Measurements from ENCODE around the gene GPBAR1.
"Not testable (repeated sequence)": the region's sequence is repeated elsewhere in the genome, so short reads cannot be mapped to it uniquely, and the experiment has no call there.

Gene GPBAR1

DNA sequence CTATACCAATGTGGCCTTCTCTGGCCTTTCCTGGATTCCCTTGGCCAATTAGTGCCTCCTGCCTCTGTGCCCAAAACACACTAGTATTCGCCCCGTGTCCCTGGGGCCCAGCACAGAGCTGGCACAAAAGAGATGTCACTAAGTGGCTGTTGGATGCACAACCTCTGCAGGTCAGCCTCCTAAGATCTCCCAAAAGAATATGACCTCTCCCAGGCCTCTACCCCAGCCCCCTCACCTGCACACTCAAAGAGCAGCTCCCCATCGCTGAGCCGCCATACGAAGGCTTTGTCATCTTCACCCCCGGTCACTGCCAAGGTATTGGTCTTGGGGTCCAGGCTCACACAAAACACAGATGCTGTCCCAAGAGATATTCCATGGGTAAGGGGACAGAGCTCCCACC, 6.4 kb downstream of the GPBAR1 start:
- no peak for DNase-seq (ENCODE audit: low read depth)

GRCh38 chr2:218269900-218270720, 9.3 kb downstream of the GPBAR1 start, which contains the start of the genes AAMP and PNKD:
Gene AAMP, minus strand, starts transcription at chr2:218270137. Its CDS starts 51 bp downstream, at chr2:218270086.
Gene PNKD, plus strand, starts transcription at chr2:218270519. Its CDS starts 17 bp downstream, at chr2:218270536.
- DNase-seq (ENCODE audit: low read depth) = peak; percentile 99

DNA sequence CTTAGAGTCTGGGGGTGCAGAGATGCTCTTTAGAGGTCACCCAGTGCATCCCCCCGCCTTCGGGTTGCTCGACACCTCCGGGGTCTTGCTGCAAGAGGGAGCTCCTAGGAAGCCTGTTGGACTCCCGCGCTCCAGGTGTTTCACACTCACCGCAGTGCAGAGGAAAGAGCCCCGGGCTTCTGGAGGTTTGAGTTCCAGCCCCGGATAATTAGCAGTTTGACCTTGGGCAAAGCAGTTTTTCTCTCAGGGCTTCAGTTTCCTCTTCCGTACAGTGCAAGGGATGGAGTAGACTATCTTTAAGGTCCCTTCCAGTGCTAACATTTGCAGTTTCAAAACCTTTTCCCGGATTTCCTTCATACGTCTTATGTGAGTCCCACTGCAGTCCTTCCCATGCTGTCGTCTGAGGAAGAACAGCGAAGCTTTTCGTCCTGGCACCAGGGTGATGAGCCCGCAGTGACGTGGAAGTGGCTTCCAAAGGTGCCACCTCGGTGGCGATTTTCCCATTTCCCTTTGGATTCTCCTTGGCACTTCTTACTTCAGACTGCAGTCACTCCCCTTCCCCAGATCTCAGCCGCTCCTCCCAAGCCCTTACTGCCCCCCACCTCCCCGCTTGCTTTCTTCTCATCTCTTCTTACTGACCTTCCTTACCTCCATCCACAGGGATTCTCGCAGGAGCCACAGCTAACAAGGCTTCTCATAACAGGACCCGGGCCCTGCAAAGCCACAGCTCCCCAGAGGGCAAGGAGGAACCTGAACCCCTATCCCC, 10.1 kb downstream of the GPBAR1 start:
- no peak for DNase-seq (ENCODE audit: low read depth)

DNA sequence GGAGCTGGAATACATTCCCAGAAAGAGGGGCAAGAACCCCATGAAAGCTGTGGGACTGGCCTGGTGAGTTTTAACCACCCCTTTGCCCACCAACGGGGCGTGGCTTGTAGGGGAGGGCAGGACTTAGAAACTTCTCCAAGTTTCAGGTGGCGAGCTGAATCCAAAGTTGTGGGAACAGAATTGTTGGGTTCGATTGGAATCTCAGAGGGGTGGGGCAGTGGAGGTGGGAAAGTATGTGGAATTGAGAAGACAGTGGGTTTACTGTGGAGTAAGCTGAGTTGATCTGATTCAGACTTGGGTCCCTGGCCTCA, 10.6 kb downstream of the GPBAR1 start:
- no peak for DNase-seq (ENCODE audit: low read depth)

DNA sequence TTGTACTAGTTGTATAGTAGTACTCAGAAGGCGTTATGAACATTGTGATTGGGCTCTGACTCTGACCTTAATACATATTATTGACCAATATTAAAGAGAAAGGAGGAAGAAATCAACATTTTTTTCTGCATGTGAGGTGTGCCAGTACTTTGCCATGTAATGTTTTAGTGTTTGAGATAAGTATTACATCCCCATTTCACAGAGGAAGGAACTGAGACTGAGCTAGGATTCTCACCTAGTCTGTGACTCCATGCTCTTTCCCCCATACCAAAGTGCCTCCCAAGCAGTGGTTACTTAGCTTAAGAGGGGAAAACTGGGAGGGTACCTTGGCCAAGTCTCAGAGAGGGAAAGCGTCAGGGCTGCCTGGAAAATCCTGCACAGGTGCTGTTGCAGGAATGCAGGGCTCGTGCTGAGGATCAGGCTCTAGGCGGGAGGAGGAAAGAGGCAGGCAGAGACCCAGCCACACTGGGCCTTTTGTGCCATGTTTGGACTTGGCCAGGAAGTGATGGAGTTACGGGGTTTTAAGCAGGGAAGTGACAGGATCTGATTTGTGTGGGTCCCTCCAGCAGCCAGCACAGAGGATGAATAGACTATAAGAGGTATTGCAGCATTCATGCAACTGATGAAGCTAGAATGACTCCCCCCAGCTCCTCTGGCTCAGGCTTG, 11.2 kb downstream of the GPBAR1 start:
- no peak for DNase-seq (ENCODE audit: low read depth)

- peak; percentile 84 for DNase-seq (ENCODE audit: low read depth)
Observed at GRCh38 chr2:218272531-218273212, 11.9 kb downstream of the GPBAR1 start.

DNA sequence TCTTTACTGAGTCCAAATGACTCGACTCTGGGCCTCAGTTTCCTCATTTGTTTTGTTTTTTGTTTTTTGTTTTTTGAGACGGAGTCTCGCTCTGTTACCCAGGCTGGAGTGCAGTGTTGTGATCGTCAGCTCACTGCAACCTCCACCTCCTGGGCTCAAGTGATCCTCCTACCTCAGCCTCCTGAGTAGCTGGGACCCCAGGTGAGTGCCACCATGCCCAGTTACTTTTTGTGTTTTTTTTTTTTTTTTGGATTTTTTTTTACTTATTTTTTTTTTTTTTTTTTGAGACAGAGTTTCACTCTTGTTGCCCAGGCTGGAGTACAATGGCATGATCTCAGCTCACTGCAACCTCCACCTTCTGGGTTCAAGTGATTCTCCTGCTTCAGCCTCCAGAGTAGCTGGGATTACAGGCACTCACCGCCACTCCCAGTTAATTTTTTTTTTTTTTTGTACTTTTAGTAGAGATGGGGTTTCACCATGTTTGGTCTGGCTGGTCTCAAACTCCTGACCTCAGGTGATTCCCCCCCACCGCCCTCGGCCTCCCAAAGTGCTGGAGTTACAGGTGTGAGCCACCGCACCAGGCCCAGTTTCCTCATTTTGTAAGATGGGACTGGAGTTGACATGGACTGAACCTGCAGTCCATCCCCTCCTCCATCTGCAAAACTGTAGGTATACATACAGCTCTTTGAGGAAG, 12.5 kb downstream of the GPBAR1 start:
- DNase-seq (ENCODE audit: low read depth) = not testable (repeated sequence)

DNA sequence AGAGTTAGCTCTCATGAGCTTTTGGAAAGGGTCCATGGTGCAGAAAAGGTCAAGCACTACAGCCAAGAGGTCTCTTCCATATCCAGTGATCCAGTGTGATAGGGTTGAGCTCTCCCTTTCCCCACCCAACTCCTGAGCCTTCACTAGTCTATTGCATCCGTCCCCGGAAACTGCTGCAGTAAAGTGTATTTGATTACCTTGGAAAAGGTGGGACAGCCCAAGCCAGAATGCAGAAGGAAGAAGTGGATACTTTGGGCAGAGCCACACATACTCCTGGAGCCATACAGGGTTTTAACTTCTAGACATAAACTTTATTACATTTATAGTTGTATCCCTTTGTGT, 13.1 kb downstream of the GPBAR1 start:
- no peak for DNase-seq (ENCODE audit: low read depth)

DNA sequence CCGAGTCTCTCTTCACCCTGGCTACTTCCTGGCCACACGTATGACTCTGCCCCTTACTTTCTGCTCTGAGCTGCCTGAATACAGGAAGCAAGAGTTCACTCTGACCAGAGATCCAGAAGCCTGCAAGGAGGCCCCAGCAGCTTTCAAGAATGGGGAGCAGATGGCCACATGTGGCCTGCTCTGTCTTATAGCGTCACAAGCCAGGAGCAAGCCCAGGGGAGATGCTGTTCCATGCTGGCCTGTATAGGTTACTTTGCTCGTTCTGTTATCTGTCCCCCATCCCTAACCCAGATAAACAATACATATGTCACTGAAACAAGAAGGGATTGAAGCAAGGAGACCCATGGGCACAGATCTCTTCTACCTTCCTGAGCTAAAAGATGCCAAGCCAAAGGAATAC, 13.8 kb downstream of the GPBAR1 start:
- no peak for DNase-seq (ENCODE audit: low read depth)

GRCh38 chr2:218275371-218276072, 14.7 kb downstream of the GPBAR1 start:
- DNase-seq (ENCODE audit: low read depth) = no peak

DNA sequence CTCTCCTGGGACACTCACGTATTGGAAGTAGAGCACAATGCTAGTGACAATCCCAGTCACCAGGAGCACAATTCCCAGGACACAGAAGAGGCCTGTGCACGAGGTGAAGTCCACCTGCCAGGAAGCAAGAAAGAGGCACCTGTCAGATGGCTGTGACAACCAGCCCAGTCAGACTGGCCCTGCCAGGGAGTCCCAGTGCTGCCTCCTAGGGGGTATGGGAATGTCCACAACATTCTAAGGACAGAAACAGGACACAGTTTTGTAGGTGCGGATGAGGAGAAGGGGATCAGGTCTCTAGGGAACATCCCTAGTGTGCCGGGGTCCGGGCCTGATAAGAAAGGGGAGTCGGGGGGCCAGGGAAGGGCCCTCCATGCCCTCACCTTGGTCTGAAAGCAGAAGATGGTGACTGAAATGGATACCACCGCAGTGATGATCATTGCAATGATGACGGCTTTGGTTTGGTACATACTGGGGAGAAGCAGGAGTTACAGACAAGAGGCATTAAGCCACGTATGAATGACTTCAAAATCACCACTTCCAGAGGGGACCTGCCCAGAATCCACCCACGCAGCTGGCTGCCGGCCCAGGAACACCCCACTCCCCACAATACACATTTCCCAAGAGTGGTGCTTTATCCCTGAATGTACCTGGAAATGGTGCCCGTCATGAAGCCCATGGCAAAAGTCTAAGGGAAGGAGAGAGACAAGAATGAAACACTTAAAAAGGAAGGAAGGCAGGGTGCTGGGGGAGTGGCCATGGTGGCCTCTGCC, 16.4 kb downstream of the GPBAR1 start:
- DNase-seq (ENCODE audit: low read depth) = no peak

- no peak for DNase-seq (ENCODE audit: low read depth)
Observed at GRCh38 chr2:218277921-218278320, 17.1 kb downstream of the GPBAR1 start.

GRCh38 chr2:218278531-218279360, 17.9 kb downstream of the GPBAR1 start:
- no peak for DNase-seq (ENCODE audit: low read depth)

DNA sequence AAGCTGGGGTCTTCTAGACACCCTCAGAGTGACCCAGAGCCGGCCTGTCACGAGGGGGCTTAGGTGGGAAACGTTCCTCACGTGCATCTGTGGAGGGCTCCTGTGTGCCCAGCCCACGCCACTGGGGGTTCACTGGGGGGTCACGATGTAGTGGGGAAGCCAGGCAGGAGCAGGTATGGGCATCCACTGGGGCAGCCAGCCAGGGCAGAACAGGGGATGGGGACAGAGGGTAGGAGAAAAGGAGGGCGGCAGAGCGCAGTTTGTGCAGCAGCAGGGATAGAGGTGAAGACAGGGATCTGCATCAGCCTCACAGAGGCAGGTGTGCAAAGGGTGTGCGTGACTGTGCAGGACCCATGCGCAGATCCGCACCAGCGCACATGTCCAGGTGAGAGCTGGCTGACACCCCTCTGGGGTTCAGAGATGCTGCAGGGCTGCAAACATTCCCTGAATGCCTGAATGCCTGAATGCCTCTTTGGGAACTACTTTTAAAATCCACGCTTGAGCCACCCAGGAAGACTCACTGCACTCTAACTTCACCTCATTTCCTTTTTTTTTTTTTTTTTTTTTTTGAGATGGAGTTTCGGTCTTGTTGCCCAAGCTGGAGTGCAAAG, 19.6 kb downstream of the GPBAR1 start:
- DNase-seq (ENCODE audit: low read depth) = no peak

GRCh38 chr2:218281449-218281848, 20.6 kb downstream of the GPBAR1 start:
- no peak for DNase-seq (ENCODE audit: low read depth)

DNA sequence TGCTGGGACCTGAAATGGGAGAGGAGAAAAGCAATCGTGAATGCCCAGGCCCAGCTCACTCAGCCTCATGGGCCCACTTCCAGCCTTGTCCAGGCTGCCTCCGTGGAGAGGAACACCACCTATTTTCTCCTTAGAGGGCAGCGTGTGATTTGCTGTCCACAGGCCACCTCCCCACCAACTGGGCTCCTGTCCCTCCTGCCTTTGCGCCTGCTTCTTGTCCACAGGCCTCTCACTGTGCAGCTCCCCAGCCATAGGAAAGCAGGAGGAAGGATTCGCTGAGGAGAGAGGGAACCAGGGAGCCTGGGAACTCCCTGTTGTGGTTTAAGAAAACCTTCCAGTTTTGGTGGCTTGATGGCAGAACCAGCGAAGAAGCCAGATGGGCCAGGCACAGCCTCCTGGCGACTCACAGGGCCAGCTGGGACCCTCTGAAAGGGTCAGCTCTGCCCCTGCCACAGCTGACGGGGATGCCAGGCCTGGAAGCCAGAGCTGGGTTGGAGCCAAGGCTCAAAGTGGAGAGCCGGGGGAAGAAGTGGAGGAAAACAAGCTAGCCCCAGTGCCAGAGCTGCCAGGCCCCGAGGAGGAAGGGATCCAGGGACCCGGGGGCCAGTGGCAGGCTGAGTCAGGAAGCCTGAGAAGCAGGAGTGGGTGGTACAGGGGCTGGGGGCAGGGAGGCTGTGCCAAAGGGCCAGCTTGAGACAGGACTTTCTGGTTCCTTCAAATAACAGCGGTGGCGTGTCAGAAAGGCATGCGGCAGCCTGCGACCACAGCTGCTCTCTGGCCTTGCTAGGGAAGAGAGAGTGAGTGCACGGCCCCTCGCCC, 21.6 kb downstream of the GPBAR1 start:
- DNase-seq (ENCODE audit: low read depth) = no peak

- DNase-seq (ENCODE audit: low read depth) = peak; percentile 88
Observed at GRCh38 chr2:218284106-218284811, 23.4 kb downstream of the GPBAR1 start.
